Keratinocyte (primary cell): Measurements from ENCODE around the gene S1PR4. TPM values are rescaled to one million over a fixed set of nuclear protein-coding genes. Genes with fewer than 3 reads are reported as not detected.

Experiments used
- DNase-seq: peaks from one replicate; pipeline ENCODE4 v3.0.0-alpha.2; 2011; ENCODE audit warnings: low read depth, missing footprints, low spot score
- FAIRE-seq: peaks from 2 replicates; lab custom pipeline; 2011; peaks lifted over from hg19 to GRCh38; lab: Jason Lieb, UNC
- H2AFZ ChIP-seq: 2 replicates; pipeline ENCODE4 v1.6.0; 2012; ENCODE audit warnings: low read length, control low read depth, inconsistent platforms; ENCODE audit not compliant: control insufficient read depth
- H3K27ac ChIP-seq: 2 replicates; pipeline ENCODE4 v1.5.1; 2011; ENCODE audit warnings: low read length; ENCODE audit not compliant: control insufficient read depth, insufficient read depth
- H3K27me3 ChIP-seq: 3 replicates; pipeline ENCODE4 v1.6.0; 2011; ENCODE audit warnings: low read length; ENCODE audit not compliant: control insufficient read depth, insufficient read depth; ENCODE audit errors: extremely low read depth
- H3K36me3 ChIP-seq, 2 experiments: 2 replicates in 1 of 2; 3 replicates in 1 of 2; pipeline ENCODE4 v1.5.1; 2011; ENCODE audit warnings: low read length in 2 of 2, mild to moderate bottlenecking in 1 of 2; ENCODE audit not compliant: control insufficient read depth in 2 of 2, insufficient read depth in 2 of 2; ENCODE audit errors: extremely low read depth in 1 of 2
- H3K4me1 ChIP-seq: 3 replicates; pipeline ENCODE4 v1.5.1; 2011; ENCODE audit warnings: low read length; ENCODE audit not compliant: control insufficient read depth, insufficient read depth; ENCODE audit errors: extremely low read depth
- H3K4me2 ChIP-seq: 3 replicates; pipeline ENCODE4 v1.6.0; 2011; ENCODE audit warnings: low read depth, low read length; ENCODE audit not compliant: control insufficient read depth, insufficient read depth; ENCODE audit errors: extremely low read depth
- H3K4me3 ChIP-seq, 3 experiments: fragments of 200-600 bp in 1 of 3; sonication (generic) in 1 of 3; 2 replicates in 2 of 3; 3 replicates in 1 of 3; pipeline ENCODE4 v1.5.1; 2011 to 2016; ENCODE audit warnings: low read length in 3 of 3, mild to moderate bottlenecking in 3 of 3, control low read depth in 2 of 3, inconsistent platforms in 1 of 3, low read depth in 1 of 3, mixed read lengths in 1 of 3, mixed run types in 1 of 3, moderate library complexity in 1 of 3; ENCODE audit not compliant: control insufficient read depth in 2 of 3, insufficient read depth in 2 of 3; ENCODE audit errors: extremely low read depth in 1 of 3
- H3K79me2 ChIP-seq: 2 replicates; pipeline ENCODE4 v1.6.0; 2012; ENCODE audit warnings: low read length; ENCODE audit not compliant: control insufficient read depth, insufficient read depth
- H3K9ac ChIP-seq: 3 replicates; pipeline ENCODE4 v1.6.0; 2011; ENCODE audit warnings: low read length; ENCODE audit not compliant: control insufficient read depth, insufficient read depth; ENCODE audit errors: extremely low read depth
- H3K9me1 ChIP-seq: 3 replicates; pipeline ENCODE4 v1.6.0; 2011; ENCODE audit warnings: low read length; ENCODE audit not compliant: control insufficient read depth, insufficient read depth; ENCODE audit errors: extremely low read depth
- H3K9me3 ChIP-seq: 2 replicates; pipeline ENCODE4 v1.5.1; 2012; ENCODE audit warnings: low read depth, low read length; ENCODE audit not compliant: control insufficient read depth
- H4K20me1 ChIP-seq: 3 replicates; pipeline ENCODE4 v1.6.0; 2011; ENCODE audit warnings: low read length; ENCODE audit not compliant: control insufficient read depth, insufficient read depth; ENCODE audit errors: extremely low read depth
- EZH2 ChIP-seq: IDR thresholded peaks from one replicate; pipeline ENCODE4 v1.6.1; 2012; ENCODE audit warnings: inconsistent platforms, mild to moderate bottlenecking, low read length, moderate library complexity
- dilution Hi-C: fragments of 300-500 bp; cut with MboI; formaldehyde crosslinking; loops from one replicate; pipeline ENCODE4 v1.7.0; 2020; ENCODE audit warnings: low sequenced_read_pairs; ENCODE audit not compliant: extremely low pct_ligation_motif_present
- polyA plus RNA-seq, 5 experiments: library from polyadenylated mRNA; depleted of rRNA in 3 of 5; stranded (reverse) in 3 of 5; stranded (forward) in 1 of 5; unstranded in 1 of 5; fragments of >200 nt; gene quantifications; 1 replicate in 1 of 5; 2 replicates in 3 of 5; 3 replicates in 1 of 5; pipeline versions ENCODE4 v1.2.1 to v1.2.3, GENCODE V29; 2011 to 2012; ENCODE audit warnings: missing spikeins in 2 of 5, low read depth in 1 of 5, low replicate concordance in 1 of 5
- TF ChIP-seq, protein P1 (sequence below), 3 experiments: IDR thresholded peaks in 1 of 3; conservative IDR thresholded peaks in 1 of 3; optimal IDR thresholded peaks in 1 of 3; 2 replicates in 2 of 3; 3 replicates in 1 of 3; pipeline versions ENCODE3 to v1.5.1; 2011; ENCODE audit warnings: low read length in 3 of 3, mild to moderate bottlenecking in 3 of 3, moderate library complexity in 2 of 3, control low read depth in 1 of 3, inconsistent platforms in 1 of 3; ENCODE audit not compliant: insufficient read depth in 2 of 3; ENCODE audit errors: extremely low read depth in 1 of 3

Gene S1PR4
- polyA plus RNA-seq, 1 donor (not counting 4 experiments of a cell fraction or from before 2014, with no cell fraction given): 0.08 TPM

- no peak overlapping the region for H3K4me2 ChIP-seq
- no peak for DNase-seq
- dilution Hi-C loops: no loop called here
- H3K9me3 ChIP-seq: no peaks in the 10 kb centered on the region
- FAIRE-seq: no peak
- H3K4me1 ChIP-seq: peaks cover 8% of the 10 kb centered on the region
- H3K27me3 ChIP-seq: no peaks in the 10 kb centered on the region
- H3K27ac ChIP-seq: no peak overlapping the region
- H2AFZ ChIP-seq: no peak overlapping the region
- H3K4me3 ChIP-seq: no peak overlapping the region
- H3K79me2 ChIP-seq: peaks cover 33% of the 10 kb centered on the region
- no peaks in the 10 kb centered on the region for H4K20me1 ChIP-seq
- H3K36me3 ChIP-seq: peaks cover 3 to 7% of the 10 kb centered on the region in 2 experiments
- H3K9me1 ChIP-seq: no peaks in the 10 kb centered on the region
- H3K9ac ChIP-seq: no peak overlapping the region
- TF ChIP-seq, protein P1, sequence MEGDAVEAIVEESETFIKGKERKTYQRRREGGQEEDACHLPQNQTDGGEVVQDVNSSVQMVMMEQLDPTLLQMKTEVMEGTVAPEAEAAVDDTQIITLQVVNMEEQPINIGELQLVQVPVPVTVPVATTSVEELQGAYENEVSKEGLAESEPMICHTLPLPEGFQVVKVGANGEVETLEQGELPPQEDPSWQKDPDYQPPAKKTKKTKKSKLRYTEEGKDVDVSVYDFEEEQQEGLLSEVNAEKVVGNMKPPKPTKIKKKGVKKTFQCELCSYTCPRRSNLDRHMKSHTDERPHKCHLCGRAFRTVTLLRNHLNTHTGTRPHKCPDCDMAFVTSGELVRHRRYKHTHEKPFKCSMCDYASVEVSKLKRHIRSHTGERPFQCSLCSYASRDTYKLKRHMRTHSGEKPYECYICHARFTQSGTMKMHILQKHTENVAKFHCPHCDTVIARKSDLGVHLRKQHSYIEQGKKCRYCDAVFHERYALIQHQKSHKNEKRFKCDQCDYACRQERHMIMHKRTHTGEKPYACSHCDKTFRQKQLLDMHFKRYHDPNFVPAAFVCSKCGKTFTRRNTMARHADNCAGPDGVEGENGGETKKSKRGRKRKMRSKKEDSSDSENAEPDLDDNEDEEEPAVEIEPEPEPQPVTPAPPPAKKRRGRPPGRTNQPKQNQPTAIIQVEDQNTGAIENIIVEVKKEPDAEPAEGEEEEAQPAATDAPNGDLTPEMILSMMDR (optimal IDR thresholded peaks at IDR 0.05 in 1 of 3, IDR thresholded peaks at IDR 0.05 in 1 of 3, conservative IDR thresholded peaks at IDR 0.05 in 1 of 3; ENCODE audit: extremely low read depth in 1 of 3, insufficient read depth in 2 of 3, low read length in 3 of 3): no peak
- TF ChIP-seq EZH2: no peak
These were observed 47.4 kb upstream of the S1PR4 start for GRCh38 chr19:3131168-3131567.

DNA sequence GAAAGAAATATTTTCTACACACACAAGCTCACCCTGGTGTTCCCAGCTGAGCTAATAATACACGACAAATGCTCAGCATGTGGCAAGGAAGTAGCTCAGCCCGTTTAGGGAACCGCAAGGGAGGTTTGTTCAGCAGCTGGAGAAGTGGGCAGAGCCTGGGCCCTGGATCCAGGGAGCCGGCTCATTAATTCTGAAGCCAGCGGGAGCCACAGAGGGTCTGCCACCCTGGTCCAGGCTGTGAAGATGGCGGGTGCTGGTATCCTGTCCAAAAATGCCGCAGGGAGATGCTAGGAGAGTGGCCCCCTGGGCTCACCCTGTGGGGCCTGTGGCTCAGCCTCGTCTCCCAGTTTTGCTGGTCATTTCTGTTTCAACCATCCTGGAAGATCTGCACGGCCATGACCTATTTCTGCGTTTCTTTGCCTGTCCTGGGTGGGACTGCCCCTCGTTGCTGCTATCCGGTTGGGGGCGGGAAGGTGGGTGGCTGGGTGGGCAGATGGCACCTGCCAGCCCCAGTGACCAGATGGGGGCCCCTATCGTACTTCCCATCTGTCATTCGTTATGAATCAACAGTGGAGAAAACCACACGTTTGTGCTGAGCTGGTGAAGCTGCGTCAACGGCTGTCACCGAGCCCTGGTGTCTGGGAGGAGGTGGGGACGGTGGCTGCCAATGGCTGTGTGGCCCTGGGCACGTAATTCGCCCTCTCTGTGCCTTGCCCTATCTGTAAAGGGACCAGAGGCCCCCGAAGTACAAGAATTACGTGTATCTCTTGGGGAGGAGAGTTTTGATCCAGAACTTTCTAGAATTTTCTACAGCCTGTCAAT, 45.4 kb upstream of the S1PR4 start:
- Histone ChIP-seq H3K36me3 (peaks cover 3 to 7% of the 10 kb centered on the region in 2 experiments), H3K27ac (no peak overlapping the region), H3K79me2 (peaks cover 51% of the 10 kb centered on the region), H3K27me3 (no peaks in the 10 kb centered on the region), H3K4me1 (peaks cover 13% of the 10 kb centered on the region), H4K20me1 (no peaks in the 10 kb centered on the region), H3K4me3 (no peak overlapping the region), H3K9ac (no peak overlapping the region), H3K4me2 (no peak overlapping the region), H3K9me3 (no peaks in the 10 kb centered on the region), H3K9me1 (no peaks in the 10 kb centered on the region), H2AFZ (no peak overlapping the region)
- DNase-seq (no peak), FAIRE-seq (no peak)
- dilution Hi-C loops: no loop called here
- TF ChIP-seq EZH2: no peak
- TF ChIP-seq, protein P1 (optimal IDR thresholded peaks at IDR 0.05 in 1 of 3, IDR thresholded peaks at IDR 0.05 in 1 of 3, conservative IDR thresholded peaks at IDR 0.05 in 1 of 3; ENCODE audit: extremely low read depth in 1 of 3, insufficient read depth in 2 of 3, low read length in 3 of 3): no peak
